Activated naive CD8-positive, alpha-beta T cell (primary cell): Measurements from ENCODE around the gene SEC16B.

Experiments
- H3K27ac Mint-ChIP-seq: one replicate; pipeline ENCODE4 v1.8.0; 2021; ENCODE audit warnings: mixed read lengths
- H3K27me3 Mint-ChIP-seq: one replicate; pipeline ENCODE4 v1.8.0; 2021; ENCODE audit warnings: mixed read lengths
- H3K36me3 Mint-ChIP-seq: one replicate; pipeline ENCODE4 v1.8.0; 2021; ENCODE audit warnings: mixed read lengths
- H3K4me1 Mint-ChIP-seq: one replicate; pipeline ENCODE4 v1.8.0; 2021; ENCODE audit warnings: low read depth, mixed read lengths
- H3K4me3 Mint-ChIP-seq: one replicate; pipeline ENCODE4 v1.8.0; 2021; ENCODE audit warnings: mild to moderate bottlenecking, mixed read lengths
- H3K9me3 Mint-ChIP-seq: one replicate; pipeline ENCODE4 v1.8.0; 2021; ENCODE audit warnings: low read depth, mixed read lengths

Gene SEC16B

GRCh38 chr1:177960939-177961622 lies 8.8 kb downstream of the SEC16B start:
- Mint-ChIP-seq H3K27ac (no peak overlapping the region), H3K9me3 (no peaks in the 10 kb centered on the region), H3K4me3 (no peak overlapping the region)

GRCh38 chr1:177959811-177960515 lies 9.9 kb downstream of the SEC16B start:
- H3K4me1 Mint-ChIP-seq = no peaks in the 10 kb centered on the region
- H3K4me3 Mint-ChIP-seq = no peak overlapping the region
- H3K27ac Mint-ChIP-seq = no peak overlapping the region
- peaks cover 2% of the 10 kb centered on the region for H3K27me3 Mint-ChIP-seq
- no peaks in the 10 kb centered on the region for H3K36me3 Mint-ChIP-seq
- no peaks in the 10 kb centered on the region for H3K9me3 Mint-ChIP-seq

More at GRCh38 chr1:177960939-177961622, 8.8 kb downstream of the SEC16B start:
- Mint-ChIP-seq H3K4me1 (no peaks in the 10 kb centered on the region), H3K36me3 (no peaks in the 10 kb centered on the region), H3K27me3 (peaks cover 2% of the 10 kb centered on the region)

- no peaks in the 10 kb centered on the region for H3K9me3 Mint-ChIP-seq
- no peak overlapping the region for H3K4me3 Mint-ChIP-seq
- H3K27ac Mint-ChIP-seq = no peak overlapping the region
- no peaks in the 10 kb centered on the region for H3K4me1 Mint-ChIP-seq
- H3K27me3 Mint-ChIP-seq = peaks cover 2% of the 10 kb centered on the region
- H3K36me3 Mint-ChIP-seq = no peaks in the 10 kb centered on the region
These were observed 11.8 kb downstream of the SEC16B start for GRCh38 chr1:177958092-177958491.

GRCh38 chr1:177954076-177954475 lies 15.8 kb downstream of the SEC16B start:
- Mint-ChIP-seq H3K9me3 (no peaks in the 10 kb centered on the region), H3K4me1 (no peaks in the 10 kb centered on the region), H3K36me3 (no peaks in the 10 kb centered on the region)

GRCh38 chr1:177953549-177953948 lies 16.3 kb downstream of the SEC16B start:
- Mint-ChIP-seq H3K4me1 (no peaks in the 10 kb centered on the region), H3K4me3 (no peak overlapping the region), H3K36me3 (no peaks in the 10 kb centered on the region), H3K9me3 (no peaks in the 10 kb centered on the region), H3K27ac (no peak overlapping the region), H3K27me3 (peaks cover 2% of the 10 kb centered on the region)

More at GRCh38 chr1:177954076-177954475, 15.8 kb downstream of the SEC16B start:
- H3K27ac Mint-ChIP-seq = no peak overlapping the region
- H3K4me3 Mint-ChIP-seq = no peak overlapping the region
- H3K27me3 Mint-ChIP-seq = peaks cover 2% of the 10 kb centered on the region

- Mint-ChIP-seq H3K4me1 (no peaks in the 10 kb centered on the region), H3K4me3 (no peak overlapping the region), H3K27me3 (peaks cover under 1% of the 10 kb centered on the region), H3K27ac (no peak overlapping the region), H3K36me3 (no peaks in the 10 kb centered on the region), H3K9me3 (no peaks in the 10 kb centered on the region)
These were observed 17.2 kb downstream of the SEC16B start for GRCh38 chr1:177952691-177953090.

GRCh38 chr1:177952249-177952648 lies 17.6 kb downstream of the SEC16B start:
- no peaks in the 10 kb centered on the region for H3K27me3 Mint-ChIP-seq
- H3K27ac Mint-ChIP-seq = no peak overlapping the region
- H3K4me1 Mint-ChIP-seq = no peaks in the 10 kb centered on the region
- H3K9me3 Mint-ChIP-seq = no peaks in the 10 kb centered on the region
- no peak overlapping the region for H3K4me3 Mint-ChIP-seq
- H3K36me3 Mint-ChIP-seq = no peaks in the 10 kb centered on the region

- no peak overlapping the region for H3K27ac Mint-ChIP-seq
- no peaks in the 10 kb centered on the region for H3K9me3 Mint-ChIP-seq
- peaks cover 2% of the 10 kb centered on the region for H3K27me3 Mint-ChIP-seq
- H3K4me3 Mint-ChIP-seq = no peak overlapping the region
- no peaks in the 10 kb centered on the region for H3K36me3 Mint-ChIP-seq
- H3K4me1 Mint-ChIP-seq = no peaks in the 10 kb centered on the region
These were observed 19.4 kb downstream of the SEC16B start for GRCh38 chr1:177950506-177950905.

- Mint-ChIP-seq H3K27me3 (peaks cover 2% of the 10 kb centered on the region), H3K9me3 (no peaks in the 10 kb centered on the region), H3K4me1 (no peaks in the 10 kb centered on the region), H3K36me3 (no peaks in the 10 kb centered on the region), H3K27ac (no peak overlapping the region), H3K4me3 (no peak overlapping the region)
These were observed 21.4 kb downstream of the SEC16B start for GRCh38 chr1:177948336-177948972.

GRCh38 chr1:177947623-177948022 lies 22.2 kb downstream of the SEC16B start:
- Mint-ChIP-seq H3K36me3 (no peaks in the 10 kb centered on the region), H3K27me3 (peaks cover 2% of the 10 kb centered on the region), H3K27ac (no peak overlapping the region), H3K9me3 (no peaks in the 10 kb centered on the region), H3K4me3 (no peak overlapping the region), H3K4me1 (no peaks in the 10 kb centered on the region)

- no peaks in the 10 kb centered on the region for H3K9me3 Mint-ChIP-seq
- no peaks in the 10 kb centered on the region for H3K4me1 Mint-ChIP-seq
- no peak overlapping the region for H3K27ac Mint-ChIP-seq
- H3K36me3 Mint-ChIP-seq = no peaks in the 10 kb centered on the region
- peaks cover 2% of the 10 kb centered on the region for H3K27me3 Mint-ChIP-seq
- H3K4me3 Mint-ChIP-seq = no peak overlapping the region
These were observed 23.8 kb downstream of the SEC16B start for GRCh38 chr1:177945943-177946650.

- no peaks in the 10 kb centered on the region for H3K4me1 Mint-ChIP-seq
- no peak overlapping the region for H3K27ac Mint-ChIP-seq
- H3K36me3 Mint-ChIP-seq = no peaks in the 10 kb centered on the region
These were observed 25.6 kb downstream of the SEC16B start for GRCh38 chr1:177944016-177944949.

GRCh38 chr1:177941976-177942375 lies 27.9 kb downstream of the SEC16B start:
- Mint-ChIP-seq H3K36me3 (no peaks in the 10 kb centered on the region), H3K27ac (no peak overlapping the region), H3K4me1 (no peaks in the 10 kb centered on the region), H3K27me3 (peaks cover 2% of the 10 kb centered on the region), H3K4me3 (no peak overlapping the region), H3K9me3 (no peaks in the 10 kb centered on the region)

More at GRCh38 chr1:177944016-177944949, 25.6 kb downstream of the SEC16B start:
- no peak overlapping the region for H3K4me3 Mint-ChIP-seq
- no peaks in the 10 kb centered on the region for H3K9me3 Mint-ChIP-seq
- H3K27me3 Mint-ChIP-seq = peaks cover 2% of the 10 kb centered on the region

GRCh38 chr1:177940682-177941081 lies 29.2 kb downstream of the SEC16B start:
- no peak overlapping the region for H3K4me3 Mint-ChIP-seq
- H3K4me1 Mint-ChIP-seq = no peaks in the 10 kb centered on the region
- H3K36me3 Mint-ChIP-seq = no peaks in the 10 kb centered on the region
- H3K27ac Mint-ChIP-seq = no peak overlapping the region
- no peaks in the 10 kb centered on the region for H3K27me3 Mint-ChIP-seq
- no peaks in the 10 kb centered on the region for H3K9me3 Mint-ChIP-seq
